NCI-H146 (cell line): ENCODE data around the gene ZNF618.

Experiments
- DNase-seq: peaks from one replicate; lab custom pipeline; 2025; lab: John Stamatoyannopoulos, UW

The ZNF618 gene

GRCh38 chr9:113934167-113934828 lies 58.2 kb downstream of the ZNF618 start:
- no peak for DNase-seq

- no peak for DNase-seq
Measured at GRCh38 chr9:113934829-113935676, 58.9 kb downstream of the ZNF618 start.

- no peak for DNase-seq
Measured at GRCh38 chr9:113935677-113936380, 59.7 kb downstream of the ZNF618 start.

GRCh38 chr9:113940077-113940476 lies 64.0 kb downstream of the ZNF618 start:
- no peak for DNase-seq

- DNase-seq: no peak
Measured at GRCh38 chr9:113941056-113941455, 64.9 kb downstream of the ZNF618 start.

GRCh38 chr9:113941526-113941925 lies 65.4 kb downstream of the ZNF618 start:
- DNase-seq: no peak

DNA sequence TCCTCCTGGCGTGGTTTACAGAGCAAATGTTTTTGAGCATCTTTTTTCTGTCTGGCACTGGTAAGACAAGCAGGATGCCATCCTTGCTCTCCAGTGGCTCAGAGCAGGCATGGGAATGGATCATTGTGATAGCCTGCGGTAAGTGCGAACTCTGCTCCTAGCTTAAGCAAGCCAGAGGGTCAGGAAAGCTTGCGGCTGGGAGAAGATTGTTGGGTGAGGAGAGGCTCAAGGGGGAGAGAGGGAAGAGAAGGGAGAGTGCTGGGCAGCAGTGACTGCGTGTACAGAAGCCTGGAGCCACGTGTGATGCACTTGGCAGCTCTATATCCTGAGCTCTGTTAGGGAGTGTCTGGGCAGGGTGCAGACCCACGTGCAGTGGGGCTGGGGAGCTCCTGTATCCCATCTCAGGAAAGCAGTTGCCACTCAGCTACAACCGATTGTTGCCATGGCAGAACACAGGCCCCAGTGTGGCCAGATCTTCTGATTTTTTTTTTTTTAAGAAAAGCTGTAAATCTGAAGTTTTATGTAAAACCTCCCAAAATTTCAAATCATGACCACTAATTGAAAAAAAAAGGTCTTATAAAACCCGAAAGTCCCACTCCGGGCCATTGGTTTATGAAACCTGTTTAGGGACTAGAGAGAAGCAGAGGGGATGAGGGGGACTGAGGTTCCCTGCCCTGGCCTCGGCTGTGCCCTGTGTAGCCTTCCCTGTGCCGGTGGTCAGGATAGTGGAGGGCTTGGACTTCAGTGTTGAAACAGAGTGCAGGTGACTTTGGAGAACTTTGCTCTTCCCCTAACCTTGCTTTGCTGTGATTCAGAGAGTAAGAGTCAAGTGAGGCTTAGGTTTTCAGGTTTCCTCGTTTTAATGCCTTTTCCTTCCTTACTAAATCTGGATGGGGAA lies 67.3 kb downstream of the ZNF618 start:
- no peak for DNase-seq

DNA sequence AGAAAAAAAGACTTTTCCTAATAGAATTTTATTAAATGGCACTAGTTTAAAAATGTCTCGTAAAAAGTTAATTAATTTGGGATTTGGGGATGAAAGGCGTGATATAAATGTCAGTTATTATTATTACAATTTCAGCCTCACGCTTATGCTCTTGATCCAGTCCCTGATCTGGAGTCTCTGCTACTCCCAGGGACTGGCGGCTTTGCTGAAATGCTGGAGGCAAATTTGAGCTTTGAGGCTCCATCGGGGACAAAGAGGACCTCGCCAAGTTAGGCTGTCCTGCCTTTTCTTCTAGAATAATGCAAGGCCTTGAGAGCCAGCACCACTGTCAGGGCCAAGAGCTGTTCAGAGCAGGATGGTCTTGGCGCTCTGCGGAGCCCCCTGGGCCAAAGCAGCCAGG lies 69.7 kb downstream of the ZNF618 start:
- no peak for DNase-seq

DNA sequence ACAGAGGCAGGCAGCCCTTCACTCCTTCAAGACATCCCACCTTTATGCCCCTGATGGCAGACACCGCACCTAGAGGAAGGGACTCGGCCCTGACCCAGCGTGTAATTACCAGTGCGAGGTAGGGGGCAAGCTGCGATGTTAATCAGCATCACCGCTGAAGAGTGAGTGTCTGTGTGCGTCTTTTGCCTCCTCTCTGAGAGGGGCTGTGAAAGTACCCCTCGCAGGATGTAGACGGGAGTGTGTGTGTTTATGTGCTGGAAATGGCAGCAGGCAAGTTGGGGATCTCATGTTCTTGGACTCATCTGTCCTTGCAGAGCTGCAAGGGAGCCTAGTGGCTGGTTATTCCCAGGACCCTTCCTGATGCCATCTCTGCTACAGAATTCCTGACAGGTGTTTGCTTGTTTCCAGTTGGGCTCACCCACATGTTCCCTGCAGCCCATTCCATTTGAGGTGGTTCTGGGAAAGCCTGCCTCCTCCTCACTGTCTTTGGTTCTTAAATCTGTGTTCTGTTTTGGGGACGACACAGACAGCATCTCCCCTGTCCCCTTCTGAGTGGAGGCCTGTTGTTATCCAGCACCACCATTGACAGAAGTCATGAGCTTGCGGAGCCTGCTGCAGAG lies 70.5 kb downstream of the ZNF618 start:
- no peak for DNase-seq

- no peak for DNase-seq
Measured at GRCh38 chr9:113947941-113948340, 71.8 kb downstream of the ZNF618 start.

DNA sequence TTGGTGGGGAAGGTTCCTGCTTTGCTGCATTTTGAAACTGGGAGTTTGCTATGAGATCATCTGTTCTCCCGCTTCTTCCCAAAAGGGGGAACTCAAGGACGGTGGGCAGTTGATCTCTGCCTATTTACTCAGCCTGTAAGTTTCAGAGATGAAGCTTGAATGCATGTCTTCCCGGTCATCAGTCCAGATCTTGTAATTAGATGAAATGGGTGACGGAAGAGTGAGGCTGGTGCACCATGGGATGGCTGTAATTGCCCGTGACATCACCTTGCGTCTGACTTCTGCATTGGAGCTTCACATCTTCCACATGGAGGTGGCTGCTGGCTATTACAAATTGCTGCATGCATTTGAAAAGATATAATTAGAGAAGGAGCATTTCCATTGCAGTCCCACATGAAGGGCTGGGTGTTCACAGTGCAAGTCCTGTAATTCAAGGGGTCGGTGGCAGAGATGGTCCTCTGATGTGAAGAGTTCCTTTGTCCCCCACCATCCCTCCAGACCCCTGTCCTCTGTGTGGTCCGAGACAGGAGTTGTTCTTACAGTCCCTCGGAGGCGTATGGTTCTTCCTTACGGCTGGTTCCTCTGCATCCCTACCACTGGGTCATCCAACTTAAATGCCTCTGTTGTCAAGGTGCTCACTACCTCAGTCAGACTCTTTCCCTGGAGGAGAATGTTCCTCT lies 72.9 kb downstream of the ZNF618 start:
- DNase-seq: no peak

DNA sequence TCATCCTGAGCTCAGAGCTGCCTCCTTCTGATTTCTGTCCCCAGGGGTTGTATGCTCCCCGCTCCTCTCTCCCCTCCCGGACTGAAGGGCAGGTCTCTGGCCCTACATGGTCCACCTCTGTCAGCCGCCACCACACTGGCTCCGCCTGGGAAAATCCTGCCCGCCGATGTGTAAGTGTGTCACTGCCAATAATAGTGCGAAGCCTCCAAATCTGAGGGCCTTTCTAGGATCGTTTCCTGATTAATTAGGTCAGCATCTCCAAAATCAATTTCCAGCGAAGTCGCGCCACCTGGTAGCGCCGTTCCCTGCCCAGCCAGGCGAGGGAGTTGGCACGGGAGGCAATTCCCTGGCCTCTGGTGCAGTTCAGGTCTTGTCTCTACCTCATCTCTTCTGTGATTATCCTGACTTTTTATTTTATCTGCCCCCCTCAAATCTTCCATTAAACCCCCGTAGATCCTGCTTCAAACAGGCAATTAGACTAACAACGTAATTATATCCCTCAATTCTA lies 73.5 kb downstream of the ZNF618 start:
- DNase-seq: no peak

- DNase-seq: no peak
Measured at GRCh38 chr9:113950195-113951031, 74.3 kb downstream of the ZNF618 start.

DNA sequence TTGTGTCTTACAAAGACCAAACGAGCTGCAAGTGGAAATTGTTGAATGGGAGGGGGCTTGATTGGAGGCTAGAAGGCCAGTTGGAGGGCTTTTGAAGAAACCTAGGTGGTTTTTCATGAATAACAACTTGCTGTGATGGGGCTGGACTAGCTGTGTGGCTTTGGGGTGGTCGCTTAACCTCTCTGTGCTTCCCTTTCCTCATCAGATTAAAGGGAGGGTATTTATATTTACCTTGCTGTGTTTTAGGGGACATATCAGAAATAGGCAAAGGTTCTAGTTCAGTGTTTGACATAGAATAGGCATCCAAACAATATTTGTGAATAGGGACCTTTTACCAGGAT lies 74.9 kb downstream of the ZNF618 start:
- DNase-seq: no peak

DNA sequence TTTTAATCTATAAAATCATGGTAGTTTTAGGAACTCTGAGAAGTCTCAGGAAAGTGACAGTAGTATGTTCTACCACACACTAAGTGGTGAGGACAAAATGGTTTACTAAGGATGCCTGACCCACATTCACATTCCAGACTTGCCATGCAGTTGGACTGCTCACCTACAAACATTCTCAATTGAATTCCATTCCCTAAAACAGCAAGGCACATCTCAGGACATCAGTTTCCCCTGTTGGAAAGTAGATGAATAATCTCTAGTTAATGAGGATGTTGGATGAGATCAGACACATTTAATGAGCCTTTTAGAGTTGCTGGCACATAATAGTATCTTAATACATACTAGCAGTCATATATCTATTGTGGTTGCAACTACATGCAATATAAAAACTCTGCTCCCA lies 76.6 kb downstream of the ZNF618 start:
- DNase-seq: no peak

GRCh38 chr9:113953531-113953930 lies 77.4 kb downstream of the ZNF618 start:
- DNase-seq: no peak

GRCh38 chr9:113954591-113954990 lies 78.5 kb downstream of the ZNF618 start:
- DNase-seq: no peak

GRCh38 chr9:113955076-113955752 lies 79.1 kb downstream of the ZNF618 start:
- no peak for DNase-seq

DNA sequence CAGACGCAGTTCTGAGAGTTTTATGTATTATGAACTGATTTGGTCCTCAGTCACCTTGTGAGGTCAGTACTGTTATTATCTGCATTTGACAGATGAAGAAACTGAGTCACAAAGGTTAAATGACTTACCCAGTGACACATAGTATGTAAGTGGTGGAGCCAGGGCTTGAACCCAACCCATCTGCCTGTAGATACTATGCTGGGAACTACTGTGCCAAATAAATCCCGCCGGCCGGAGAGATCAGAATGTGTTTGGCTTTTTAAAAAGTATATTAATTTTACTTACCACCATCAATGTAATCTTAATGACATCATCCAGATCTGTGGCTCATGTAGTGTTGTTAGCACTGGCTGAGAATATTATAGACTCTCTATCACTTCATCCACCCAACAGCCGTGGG lies 80.8 kb downstream of the ZNF618 start:
- no peak for DNase-seq
